Measurements from ENCODE around the gene MPRIP. TPM values are rescaled to one million over a fixed set of nuclear protein-coding genes. Genes with fewer than 3 reads are reported as not detected.
A peak's percentile ranks its signal among the peaks of the same experiment; 100 is the strongest.

The MPRIP gene
- total and polyA plus RNA-seq, 2 donors (not counting 1 experiment from before 2014, with no cell fraction given), result 130 to 299 TPM

GRCh38 chr17:17119106-17119505 is 76.8 kb downstream of the MPRIP start:
- ATAC-seq (ENCODE audit: low read depth), result no peak
- no peak overlapping the region for H2AFZ ChIP-seq (ENCODE audit: insufficient read depth, low read depth, low read length, poor library complexity, severe bottlenecking)
- intact Hi-C loops (cut with micrococcal nuclease), result no loop called here
- H3K27ac ChIP-seq (ENCODE audit: low read length in 2 of 2), result peak overlapping the region in 1 of 2 donors; percentile 62
- H3K4me2 ChIP-seq (replicated peaks; ENCODE audit: low read depth, low read length, poor library complexity, severe bottlenecking), result peak overlapping the region; percentile 45
- POLR2A ChIA-PET, result no interaction called here
- WGBS (ENCODE audit: insufficient coverage), result 76% methylated on average over 4 of the region's 4 CpGs
- Mint-ChIP-seq H3K9me3 (ENCODE audit: insufficient read depth) (no peaks in the 10 kb centered on the region), H3K27ac (peak overlapping the region; percentile 63), H3K4me1 (peaks cover 90% of the 10 kb centered on the region), H3K4me3 (peak overlapping the region; percentile 16), H3K27me3 (no peaks in the 10 kb centered on the region)
- H4K20me1 ChIP-seq (ENCODE audit: control insufficient read depth, insufficient read depth, low read length, poor library complexity, severe bottlenecking), result peaks cover 99% of the 10 kb centered on the region
- CTCF ChIA-PET, result interaction anchor here (0.9 kb wide), 1 partner anchor 128 kb away, joined by 4 read pairs; no protein-coding TSS in a partner anchor
- TF ChIP-seq EZH2 (IDR thresholded peaks at IDR 0.05; ENCODE audit: borderline replicate concordance, insufficient read depth, low read depth, low read length, poor library complexity, severe bottlenecking) (no peak), CTCF (IDR thresholded peaks at IDR 0.05) (no peak)
- H3K79me2 ChIP-seq (ENCODE audit: control insufficient read depth, insufficient read depth, low read length), result peaks cover 95% of the 10 kb centered on the region
- no peaks in the 10 kb centered on the region for H3K9me3 ChIP-seq (ENCODE audit: control extremely low read depth in 1 of 3, control insufficient read depth in 2 of 3, insufficient read depth in 1 of 3, low read length in 2 of 3)
- no peak overlapping the region for H3K9ac ChIP-seq (ENCODE audit: low read length)
- DNase-seq, result no peak
- H3K4me1 ChIP-seq (ENCODE audit: control insufficient read depth in 2 of 2, insufficient read depth in 2 of 2, low read length in 2 of 2), result peaks cover 47 to 70% of the 10 kb centered on the region in 2 donors
- H3K4me3 ChIP-seq (ENCODE audit: control extremely low read depth in 1 of 5, extremely low read depth in 1 of 5, insufficient read depth in 1 of 5, low read depth in 2 of 5, low read length in 4 of 5), result no peak overlapping the region
- H3K27me3 ChIP-seq (replicated peaks in 1 of 4; ENCODE audit: control extremely low read depth in 1 of 4, control insufficient read depth in 3 of 4, insufficient read depth in 4 of 4, low read length in 3 of 4), result no peaks in the 10 kb centered on the region
- H3K36me3 ChIP-seq (replicated peaks in 1 of 2; ENCODE audit: control extremely low read depth in 1 of 2, control insufficient read depth in 1 of 2, extremely low read depth in 1 of 2, insufficient read depth in 2 of 2, low read length in 1 of 2), result no peaks in the 10 kb centered on the region

- H3K27ac ChIP-seq (ENCODE audit: low read length in 2 of 2), result peak overlapping the region in 1 of 2 donors; percentile 62
- H4K20me1 ChIP-seq (ENCODE audit: control insufficient read depth, insufficient read depth, low read length, poor library complexity, severe bottlenecking), result peaks cover 99% of the 10 kb centered on the region
- H3K9me3 ChIP-seq (ENCODE audit: control extremely low read depth in 1 of 3, control insufficient read depth in 2 of 3, insufficient read depth in 1 of 3, low read length in 2 of 3), result no peaks in the 10 kb centered on the region
- H3K27me3 ChIP-seq (replicated peaks in 1 of 4; ENCODE audit: control extremely low read depth in 1 of 4, control insufficient read depth in 3 of 4, insufficient read depth in 4 of 4, low read length in 3 of 4), result no peaks in the 10 kb centered on the region
- no peak for DNase-seq
- Mint-ChIP-seq H3K4me3 (peak overlapping the region; percentile 16), H3K9me3 (ENCODE audit: insufficient read depth) (no peaks in the 10 kb centered on the region), H3K27me3 (no peaks in the 10 kb centered on the region), H3K27ac (peak overlapping the region; percentile 63), H3K4me1 (peaks cover 90% of the 10 kb centered on the region)
- WGBS (ENCODE audit: insufficient coverage), result 24% methylated on average over 3 of the region's 5 CpGs
- H3K79me2 ChIP-seq (ENCODE audit: control insufficient read depth, insufficient read depth, low read length), result peaks cover 95% of the 10 kb centered on the region
- ChIA-PET CTCF (interaction anchor here (0.9 kb wide), 1 partner anchor 128 kb away, joined by 4 read pairs; no protein-coding TSS in a partner anchor), POLR2A (no interaction called here)
- TF ChIP-seq CTCF (IDR thresholded peaks at IDR 0.05) (no peak), EZH2 (IDR thresholded peaks at IDR 0.05; ENCODE audit: borderline replicate concordance, insufficient read depth, low read depth, low read length, poor library complexity, severe bottlenecking) (no peak)
- H3K4me1 ChIP-seq (ENCODE audit: control insufficient read depth in 2 of 2, insufficient read depth in 2 of 2, low read length in 2 of 2), result peaks cover 47 to 70% of the 10 kb centered on the region in 2 donors
- no peak overlapping the region for H3K4me3 ChIP-seq (ENCODE audit: control extremely low read depth in 1 of 5, extremely low read depth in 1 of 5, insufficient read depth in 1 of 5, low read depth in 2 of 5, low read length in 4 of 5)
- H3K9ac ChIP-seq (ENCODE audit: low read length), result no peak overlapping the region
- peaks cover 0 to 4% of the 10 kb centered on the region in 2 experiments for H3K36me3 ChIP-seq (replicated peaks in 1 of 2; ENCODE audit: control extremely low read depth in 1 of 2, control insufficient read depth in 1 of 2, extremely low read depth in 1 of 2, insufficient read depth in 2 of 2, low read length in 1 of 2)
- H3K4me2 ChIP-seq (replicated peaks; ENCODE audit: low read depth, low read length, poor library complexity, severe bottlenecking), result peak overlapping the region; percentile 45
- ATAC-seq (ENCODE audit: low read depth), result no peak
- H2AFZ ChIP-seq (ENCODE audit: insufficient read depth, low read depth, low read length, poor library complexity, severe bottlenecking), result no peak overlapping the region
- intact Hi-C loops (cut with micrococcal nuclease), result no loop called here
Observed at GRCh38 chr17:17119533-17119932, 77.3 kb downstream of the MPRIP start.
